GM12801 (cell line): ENCODE results near the gene PVRIG.

Experiments
- TF ChIP-seq, protein P1 (sequence below): IDR thresholded peaks from one replicate; pipeline ENCODE4 v1.5.1; 2011; ENCODE audit warnings: control low read depth; ENCODE audit not compliant: insufficient read length; ENCODE audit errors: extremely low read depth

Gene PVRIG

DNA sequence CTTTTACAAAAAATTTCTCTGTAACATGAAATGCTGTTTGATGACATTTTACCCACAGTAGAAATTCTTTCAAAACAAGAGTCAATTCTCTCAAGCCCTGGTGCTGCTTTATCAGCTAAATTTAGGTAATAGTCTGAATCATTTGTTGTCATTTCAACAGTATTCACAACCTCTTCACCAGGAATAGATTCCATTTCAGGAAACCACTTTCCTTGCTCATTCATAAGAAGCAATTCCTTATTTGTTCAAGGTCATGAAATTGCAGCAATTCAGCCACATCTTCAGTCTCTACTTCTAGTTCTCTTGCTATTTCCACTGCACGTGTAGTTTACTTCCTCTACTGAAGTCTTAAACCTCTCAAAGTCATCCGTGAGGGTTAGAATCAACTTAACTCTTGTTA lies 28.0 kb upstream of the PVRIG start:
- TF ChIP-seq, protein P1, sequence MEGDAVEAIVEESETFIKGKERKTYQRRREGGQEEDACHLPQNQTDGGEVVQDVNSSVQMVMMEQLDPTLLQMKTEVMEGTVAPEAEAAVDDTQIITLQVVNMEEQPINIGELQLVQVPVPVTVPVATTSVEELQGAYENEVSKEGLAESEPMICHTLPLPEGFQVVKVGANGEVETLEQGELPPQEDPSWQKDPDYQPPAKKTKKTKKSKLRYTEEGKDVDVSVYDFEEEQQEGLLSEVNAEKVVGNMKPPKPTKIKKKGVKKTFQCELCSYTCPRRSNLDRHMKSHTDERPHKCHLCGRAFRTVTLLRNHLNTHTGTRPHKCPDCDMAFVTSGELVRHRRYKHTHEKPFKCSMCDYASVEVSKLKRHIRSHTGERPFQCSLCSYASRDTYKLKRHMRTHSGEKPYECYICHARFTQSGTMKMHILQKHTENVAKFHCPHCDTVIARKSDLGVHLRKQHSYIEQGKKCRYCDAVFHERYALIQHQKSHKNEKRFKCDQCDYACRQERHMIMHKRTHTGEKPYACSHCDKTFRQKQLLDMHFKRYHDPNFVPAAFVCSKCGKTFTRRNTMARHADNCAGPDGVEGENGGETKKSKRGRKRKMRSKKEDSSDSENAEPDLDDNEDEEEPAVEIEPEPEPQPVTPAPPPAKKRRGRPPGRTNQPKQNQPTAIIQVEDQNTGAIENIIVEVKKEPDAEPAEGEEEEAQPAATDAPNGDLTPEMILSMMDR: no peak

- TF ChIP-seq, protein P1: no peak
Measured at GRCh38 chr7:100192969-100193368, 26.8 kb upstream of the PVRIG start.

GRCh38 chr7:100195222-100195621 lies 24.5 kb upstream of the PVRIG start:
- TF ChIP-seq, protein P1: no peak

DNA sequence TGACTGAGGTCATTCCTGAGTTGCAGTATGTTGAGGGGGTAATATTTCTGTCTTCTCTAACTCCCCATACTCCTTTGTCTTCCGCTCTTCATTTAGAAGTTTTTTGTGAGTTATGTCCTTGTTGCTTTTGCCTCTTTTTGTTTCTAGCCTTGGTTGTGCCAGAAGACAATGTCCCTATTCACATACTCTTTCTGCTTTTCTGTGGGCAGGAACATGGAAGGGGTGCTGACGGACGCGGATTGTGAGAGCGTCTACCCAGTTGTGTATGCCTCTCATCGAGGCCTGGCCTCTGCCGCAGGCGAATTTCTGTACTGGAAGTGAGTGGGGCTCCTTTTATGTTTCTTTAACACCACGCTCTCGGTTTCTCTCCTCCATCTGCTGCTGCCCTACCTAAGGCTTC lies 21.5 kb upstream of the PVRIG start:
- TF ChIP-seq, protein P1: no peak

DNA sequence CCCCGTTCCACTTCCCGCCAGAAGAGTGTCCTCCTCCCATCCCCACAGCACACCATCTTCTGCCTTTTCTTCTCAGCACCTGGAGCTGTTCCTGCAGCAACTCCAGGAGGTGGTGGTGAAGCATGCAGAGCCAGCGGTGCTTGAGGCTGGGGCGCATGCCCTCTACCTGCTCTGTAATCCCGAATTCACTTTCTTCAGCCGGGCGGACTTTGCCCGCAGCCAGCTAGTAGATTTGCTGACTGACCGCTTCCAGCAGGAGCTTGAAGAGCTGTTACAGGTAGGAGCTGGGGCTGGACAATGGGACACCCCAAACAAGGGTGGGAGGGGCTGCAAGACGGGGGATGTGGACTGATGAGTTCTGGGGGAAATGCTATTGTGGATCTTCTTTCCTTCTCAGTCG lies 19.1 kb upstream of the PVRIG start:
- TF ChIP-seq, protein P1: no peak

- TF ChIP-seq, protein P1: no peak
Measured at GRCh38 chr7:100204454-100204853, 15.3 kb upstream of the PVRIG start.

GRCh38 chr7:100208911-100209408 lies 10.8 kb upstream of the PVRIG start:
- TF ChIP-seq, protein P1: no peak

GRCh38 chr7:100209493-100209892 lies 10.3 kb upstream of the PVRIG start:
- TF ChIP-seq, protein P1: no peak
